ENCODE results near the gene ANO3. TPM values are rescaled to one million over a fixed set of nuclear protein-coding genes. Genes with fewer than 3 reads are reported as not detected.

ANO3 gene
- total and polyA plus RNA-seq, 2 of the 4 experiments (the other 2 are of a cell fraction) = 0.02 to 0.18 TPM

DNA sequence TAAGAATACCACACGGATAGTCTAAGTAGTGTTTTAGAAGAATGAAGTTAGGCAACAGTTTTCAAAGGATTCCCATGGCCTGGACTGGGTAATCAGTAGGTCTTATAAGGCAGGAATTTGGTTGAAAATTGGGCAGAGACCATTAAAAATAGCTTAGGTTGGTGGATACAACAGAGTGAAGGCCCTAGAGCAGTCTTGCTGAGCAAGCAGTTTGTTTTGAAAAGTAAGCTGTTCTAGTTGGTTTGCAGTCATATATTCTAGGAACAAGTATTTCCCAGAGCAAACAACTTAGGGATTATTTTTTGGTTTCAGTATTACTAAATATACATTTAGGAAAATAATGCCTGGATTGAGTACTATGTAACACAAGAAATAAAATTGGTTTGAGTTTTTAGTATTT lies 175.3 kb downstream of the ANO3 start:
- no peak overlapping the region for H3K27ac ChIP-seq (ENCODE audit: insufficient read depth, low read length)
- H2BK20ac ChIP-seq (ENCODE audit: low read depth, low read length) = no peak overlapping the region
- H2BK5ac ChIP-seq (ENCODE audit: low read depth, low read length, poor library complexity, severe bottlenecking) = no peak overlapping the region
- ChIA-PET CTCF (no interaction called here), POLR2A (ENCODE audit: unreplicated experiment) (interaction anchor here (0.6 kb wide), 1 partner anchor 429 kb away, joined by 16 read pairs; no protein-coding TSS in a partner anchor)
- no peak overlapping the region for H3K14ac ChIP-seq (replicated peaks; ENCODE audit: low read depth, low read length)
- H4K91ac ChIP-seq (ENCODE audit: insufficient read depth, low read depth, low read length) = no peak overlapping the region
- no peak overlapping the region for H3K4ac ChIP-seq (ENCODE audit: low read depth, low read length)
- WGBS, 2 experiments (ENCODE audit: extremely low coverage in 2 of 2, insufficient read length in 1 of 2) = no CpG with 5 or more reads among the region's 1 CpG
- no peaks in the 10 kb centered on the region for H3K4me1 ChIP-seq (ENCODE audit: control insufficient read depth, insufficient read depth, low read length)
- dilution Hi-C loops (cut with HindIII; ENCODE audit: low sequenced_read_pairs, unreplicated experiment) = no loop called here
- no peak overlapping the region for H2AFZ ChIP-seq (replicated peaks; ENCODE audit: low read length, poor library complexity)
- no peaks in the 10 kb centered on the region for H3K27me3 ChIP-seq (ENCODE audit: control insufficient read depth, insufficient read depth, low read length)
- in situ Hi-C loops (cut with MboI; ENCODE audit: low sequenced_read_pairs) = no loop called here
- no peaks in the 10 kb centered on the region for H3K9me3 ChIP-seq (ENCODE audit: control insufficient read depth, insufficient read depth, low read length)
- no peak overlapping the region for H2BK120ac ChIP-seq (ENCODE audit: low read depth, low read length)
- no peaks in the 10 kb centered on the region for H3K79me1 ChIP-seq (ENCODE audit: low read depth in 1 of 2, low read length in 2 of 2)
- H4K8ac ChIP-seq (ENCODE audit: low read depth in 2 of 2, low read length in 2 of 2) = no peak overlapping the region
- no peak for ATAC-seq (ENCODE audit: low read depth)
- H2AK9ac ChIP-seq (replicated peaks; ENCODE audit: low read depth, low read length, poor library complexity) = no peak overlapping the region
- H3K56ac ChIP-seq (ENCODE audit: extremely low read depth, insufficient read depth, low read length) = no peak overlapping the region; the same call in 1 of the 2 replicates
- no peak overlapping the region for H4K5ac ChIP-seq (ENCODE audit: low read depth, low read length)
- H3K9ac ChIP-seq (ENCODE audit: low read depth, low read length) = no peak overlapping the region
- H3K36me3 ChIP-seq (ENCODE audit: control insufficient read depth, insufficient read depth, low read length) = no peaks in the 10 kb centered on the region
- no peak overlapping the region for H3K4me3 ChIP-seq (ENCODE audit: insufficient read depth, low read depth, low read length)
- no peak for TF ChIP-seq NFE2L2 (IDR thresholded peaks at IDR 0.05; ENCODE audit: low read depth, low read length)
- peak; percentile 67 for TF ChIP-seq MAFK (IDR thresholded peaks at IDR 0.05; ENCODE audit: low read depth, low read length)
- no peak overlapping the region for H2AK5ac ChIP-seq (ENCODE audit: low read depth, low read length)
- H3K9me1 ChIP-seq (ENCODE audit: insufficient read depth, low read length) = no peaks in the 10 kb centered on the region
- intact Hi-C loops (cut with micrococcal nuclease) = no loop called here
- H3K4me2 ChIP-seq (ENCODE audit: low read depth, low read length) = no peak overlapping the region
- DNase-seq = no peak
- BruUV-seq (replicated peaks) = no TSS peak
- no peak overlapping the region for H3K18ac ChIP-seq (ENCODE audit: low read depth, low read length)
- no peaks in the 10 kb centered on the region for H4K20me1 ChIP-seq (ENCODE audit: insufficient read depth, low read length)
- no peak overlapping the region for H3K23ac ChIP-seq (ENCODE audit: low read depth, low read length)
- H2BK15ac ChIP-seq (ENCODE audit: low read depth, low read length) = no peak overlapping the region
